ENCODE results near the gene YIPF3. TPM values are rescaled to one million over a fixed set of nuclear protein-coding genes. Genes with fewer than 3 reads are reported as not detected.

The YIPF3 gene
- polyA plus RNA-seq, 1 donor from 2014 or later: 244 TPM

GRCh38 chr6:43475516-43475915, 41.2 kb downstream of the YIPF3 start:
- H3K4me3 ChIP-seq (ENCODE audit: low read length): no peak overlapping the region
- H3K79me2 ChIP-seq (replicated peaks; ENCODE audit: insufficient read depth, low read length): peaks cover 21% of the 10 kb centered on the region
- no peak overlapping the region for H2AFZ ChIP-seq (ENCODE audit: low read depth, low read length)
- H3K27ac ChIP-seq (ENCODE audit: low read length): no peak overlapping the region
- no peaks in the 10 kb centered on the region for H3K9me2 ChIP-seq (ENCODE audit: insufficient read depth, low read length)
- no peaks in the 10 kb centered on the region for H3F3A ChIP-seq (ENCODE audit: insufficient read depth, low read length, poor library complexity, severe bottlenecking)
- TF ChIP-seq MXI1 (conservative IDR thresholded peaks at IDR 0.05; ENCODE audit: poor library complexity, severe bottlenecking): no peak
- TF ChIP-seq EZH2 (IDR thresholded peaks at IDR 0.05; ENCODE audit: borderline replicate concordance, insufficient read depth, low read length, poor library complexity, severe bottlenecking): no peak
- no peak for TF ChIP-seq POLR2AphosphoS5 (IDR thresholded peaks at IDR 0.05)
- TF ChIP-seq SMC3 (conservative IDR thresholded peaks at IDR 0.05; ENCODE audit: poor library complexity): no peak
- TF ChIP-seq REST (IDR thresholded peaks at IDR 0.05; ENCODE audit: borderline replicate concordance): no peak
- TF ChIP-seq TAF1 (IDR thresholded peaks at IDR 0.05; ENCODE audit: low read depth): no peak
- TF ChIP-seq RAD21 (conservative IDR thresholded peaks at IDR 0.05): no peak
- no peak for TF ChIP-seq CTCF (IDR thresholded peaks at IDR 0.05; ENCODE audit: poor library complexity, severe bottlenecking)
- no peak for TF ChIP-seq EP300 (conservative IDR thresholded peaks at IDR 0.05; ENCODE audit: poor library complexity, severe bottlenecking)
- H3K27me3 ChIP-seq (ENCODE audit: insufficient read depth, low read depth, low read length): no peaks in the 10 kb centered on the region
- H3K9me3 ChIP-seq (ENCODE audit: low read length): no peaks in the 10 kb centered on the region
- no peak overlapping the region for H3K4me2 ChIP-seq (ENCODE audit: low read length)
- no peaks in the 10 kb centered on the region for H3K36me3 ChIP-seq (ENCODE audit: insufficient read depth, low read length)
- no peaks in the 10 kb centered on the region for H4K20me1 ChIP-seq (ENCODE audit: insufficient read depth)
- H3K9ac ChIP-seq (ENCODE audit: low read length): no peak overlapping the region

GRCh38 chr6:43472515-43472914, 44.2 kb downstream of the YIPF3 start:
- Histone ChIP-seq H2AFZ (ENCODE audit: low read depth, low read length) (no peak overlapping the region), H3K4me3 (ENCODE audit: low read length) (no peak overlapping the region), H3K9me3 (ENCODE audit: low read length) (no peaks in the 10 kb centered on the region), H3K36me3 (ENCODE audit: insufficient read depth, low read length) (no peaks in the 10 kb centered on the region), H3K4me2 (ENCODE audit: low read length) (no peak overlapping the region), H3K27me3 (ENCODE audit: insufficient read depth, low read depth, low read length) (no peaks in the 10 kb centered on the region), H3K79me2 (replicated peaks; ENCODE audit: insufficient read depth, low read length) (peaks cover 1% of the 10 kb centered on the region), H4K20me1 (ENCODE audit: insufficient read depth) (no peaks in the 10 kb centered on the region), H3F3A (ENCODE audit: insufficient read depth, low read length, poor library complexity, severe bottlenecking) (no peaks in the 10 kb centered on the region), H3K9me2 (ENCODE audit: insufficient read depth, low read length) (no peaks in the 10 kb centered on the region), H3K27ac (ENCODE audit: low read length) (no peak overlapping the region), H3K9ac (ENCODE audit: low read length) (no peak overlapping the region)
- TF ChIP-seq TAF1 (IDR thresholded peaks at IDR 0.05; ENCODE audit: low read depth) (no peak), MXI1 (conservative IDR thresholded peaks at IDR 0.05; ENCODE audit: poor library complexity, severe bottlenecking) (no peak), SMC3 (conservative IDR thresholded peaks at IDR 0.05; ENCODE audit: poor library complexity) (no peak), EZH2 (IDR thresholded peaks at IDR 0.05; ENCODE audit: borderline replicate concordance, insufficient read depth, low read length, poor library complexity, severe bottlenecking) (no peak), EP300 (conservative IDR thresholded peaks at IDR 0.05; ENCODE audit: poor library complexity, severe bottlenecking) (no peak), REST (IDR thresholded peaks at IDR 0.05; ENCODE audit: borderline replicate concordance) (no peak), POLR2AphosphoS5 (IDR thresholded peaks at IDR 0.05) (no peak), CTCF (IDR thresholded peaks at IDR 0.05; ENCODE audit: poor library complexity, severe bottlenecking) (no peak), RAD21 (conservative IDR thresholded peaks at IDR 0.05) (no peak)

Measured in neural cell (in vitro differentiated cells).